Lower leg skin (tissue), 3 donors: ENCODE data around the gene PERM1.

Source experiments
- POLR2A ChIP-seq, 2 donors: fragments of 450-650 bp; IDR thresholded peaks; one replicate each; pipeline ENCODE4 v1.6.1; 2016 to 2017; ENCODE audit warnings: antibody characterized with exemption in 2 of 2, mild to moderate bottlenecking in 1 of 2, moderate library complexity in 1 of 2
- TF ChIP-seq, protein P1 (sequence below), 3 donors: fragments of 450-650 bp; IDR thresholded peaks; one replicate each; pipeline ENCODE4 v1.5.1; 2016; ENCODE audit warnings: antibody characterized with exemption in 3 of 3, mild to moderate bottlenecking in 3 of 3, moderate library complexity in 2 of 3

DNA sequence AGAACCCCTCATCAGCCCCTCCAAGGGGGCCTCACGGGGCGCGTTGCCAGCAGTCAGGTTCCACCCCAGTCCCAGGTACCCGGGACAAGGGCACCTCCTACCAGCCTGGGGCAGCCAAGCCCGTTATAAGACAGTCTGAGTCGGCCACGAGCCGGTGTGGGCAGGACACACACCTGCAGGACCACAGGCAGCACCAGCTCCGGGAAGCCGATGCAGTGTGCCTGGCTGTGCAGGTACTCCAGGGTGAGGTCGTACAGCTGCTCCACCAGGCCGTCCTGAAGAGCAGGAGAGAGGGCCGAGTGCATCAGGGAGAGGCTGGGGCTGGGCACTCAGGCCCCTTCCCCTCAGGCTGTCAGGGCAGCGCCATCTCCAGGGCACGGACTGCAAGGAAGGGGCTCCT, 33.9 kb downstream of the PERM1 start:
- TF ChIP-seq, protein P1, sequence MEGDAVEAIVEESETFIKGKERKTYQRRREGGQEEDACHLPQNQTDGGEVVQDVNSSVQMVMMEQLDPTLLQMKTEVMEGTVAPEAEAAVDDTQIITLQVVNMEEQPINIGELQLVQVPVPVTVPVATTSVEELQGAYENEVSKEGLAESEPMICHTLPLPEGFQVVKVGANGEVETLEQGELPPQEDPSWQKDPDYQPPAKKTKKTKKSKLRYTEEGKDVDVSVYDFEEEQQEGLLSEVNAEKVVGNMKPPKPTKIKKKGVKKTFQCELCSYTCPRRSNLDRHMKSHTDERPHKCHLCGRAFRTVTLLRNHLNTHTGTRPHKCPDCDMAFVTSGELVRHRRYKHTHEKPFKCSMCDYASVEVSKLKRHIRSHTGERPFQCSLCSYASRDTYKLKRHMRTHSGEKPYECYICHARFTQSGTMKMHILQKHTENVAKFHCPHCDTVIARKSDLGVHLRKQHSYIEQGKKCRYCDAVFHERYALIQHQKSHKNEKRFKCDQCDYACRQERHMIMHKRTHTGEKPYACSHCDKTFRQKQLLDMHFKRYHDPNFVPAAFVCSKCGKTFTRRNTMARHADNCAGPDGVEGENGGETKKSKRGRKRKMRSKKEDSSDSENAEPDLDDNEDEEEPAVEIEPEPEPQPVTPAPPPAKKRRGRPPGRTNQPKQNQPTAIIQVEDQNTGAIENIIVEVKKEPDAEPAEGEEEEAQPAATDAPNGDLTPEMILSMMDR (IDR thresholded peaks at IDR 0.05) = no peak
- no peak for TF ChIP-seq POLR2A (IDR thresholded peaks at IDR 0.05)
